Smooth muscle cell (in vitro differentiated cells): ENCODE data around the gene PIGQ. TPM values are rescaled to one million over a fixed set of nuclear protein-coding genes. Genes with fewer than 3 reads are reported as not detected.
A peak's percentile ranks its signal among the peaks of the same experiment; 100 is the strongest.

Source experiments
- DNase-seq: peaks from one replicate; lab custom pipeline; 2025; ENCODE audit not compliant: unreplicated experiment; lab: John Stamatoyannopoulos, UW
- H2AFZ ChIP-seq: fragments of 200-600 bp; sonication (generic); 2 replicates; pipeline ENCODE4 v1.6.0; 2016; ENCODE audit warnings: antibody characterized with exemption, low read depth, mild to moderate bottlenecking
- H3F3A ChIP-seq: fragments of 200-600 bp; sonication (generic); 2 replicates; pipeline ENCODE4 v1.6.0; 2017; ENCODE audit warnings: antibody characterized with exemption, low read depth
- H3K27ac ChIP-seq: fragments of 200-600 bp; sonication (generic); 2 replicates; pipeline ENCODE4 v1.5.1; 2016; ENCODE audit warnings: low read depth, mild to moderate bottlenecking
- H3K27me3 ChIP-seq: fragments of 200-600 bp; sonication (generic); 2 replicates; pipeline ENCODE4 v1.6.1; 2016; ENCODE audit warnings: low read depth, mild to moderate bottlenecking
- H3K36me3 ChIP-seq: fragments of 200-600 bp; sonication (generic); 2 replicates; pipeline ENCODE4 v1.5.1; 2016; ENCODE audit warnings: low read depth
- H3K4me1 ChIP-seq: fragments of 200-600 bp; sonication (generic); 2 replicates; pipeline ENCODE4 v1.5.1; 2016; ENCODE audit warnings: low read depth
- H3K4me2 ChIP-seq: fragments of 200-600 bp; sonication (generic); 2 replicates; pipeline ENCODE4 v1.6.0; 2016; ENCODE audit warnings: mild to moderate bottlenecking
- H3K4me3 ChIP-seq: fragments of 200-600 bp; sonication (generic); 2 replicates; pipeline ENCODE4 v1.5.1; 2016; ENCODE audit warnings: mild to moderate bottlenecking
- H3K79me2 ChIP-seq: fragments of 200-600 bp; sonication (generic); 2 replicates; pipeline ENCODE4 v1.6.0; 2016; ENCODE audit warnings: low read depth, mild to moderate bottlenecking
- H3K9ac ChIP-seq: fragments of 200-600 bp; sonication (generic); 2 replicates; pipeline ENCODE4 v1.6.0; 2016; ENCODE audit warnings: low read depth
- H3K9me3 ChIP-seq: fragments of 200-600 bp; sonication (generic); replicated peaks from 2 replicates; pipeline ENCODE4 v1.5.1; 2016; ENCODE audit warnings: low read depth
- H4K20me1 ChIP-seq: fragments of 200-600 bp; sonication (generic); 2 replicates; pipeline ENCODE4 v1.6.0; 2016; ENCODE audit warnings: low read depth
- WGBS: methylation state at CpG from one replicate; pipeline ENCODE4 v1.1.7; 2016; ENCODE audit warnings: low lambda C conversion rate; 5-methylcytosine and 5-hydroxymethylcytosine counted together
- polyA plus RNA-seq: library from polyadenylated mRNA; unstranded; fragments of >200 nt; fragmentation: Nextera tagmentation; extraction: Ambion mirVana; gene quantifications from 2 replicates; pipeline ENCODE4 v1.2.1, GENCODE V29; 2016
- total RNA-seq: library from RNA; depleted of rRNA; stranded (reverse); fragments of >200 nt; gene quantifications from 2 replicates; pipeline ENCODE4 v1.2.3, GENCODE V29; 2014
- TF ChIP-seq, protein P1 (sequence below): fragments of 200-600 bp; sonication (generic); IDR thresholded peaks from 2 replicates; pipeline ENCODE4 v1.5.1; 2017; ENCODE audit warnings: borderline replicate concordance, mild to moderate bottlenecking, antibody characterized with exemption; ENCODE audit not compliant: insufficient read depth, poor library complexity, severe bottlenecking

The PIGQ gene
- total and polyA plus RNA-seq, 2 experiments from 2014 or later = 21.0 to 45.7 TPM

DNA sequence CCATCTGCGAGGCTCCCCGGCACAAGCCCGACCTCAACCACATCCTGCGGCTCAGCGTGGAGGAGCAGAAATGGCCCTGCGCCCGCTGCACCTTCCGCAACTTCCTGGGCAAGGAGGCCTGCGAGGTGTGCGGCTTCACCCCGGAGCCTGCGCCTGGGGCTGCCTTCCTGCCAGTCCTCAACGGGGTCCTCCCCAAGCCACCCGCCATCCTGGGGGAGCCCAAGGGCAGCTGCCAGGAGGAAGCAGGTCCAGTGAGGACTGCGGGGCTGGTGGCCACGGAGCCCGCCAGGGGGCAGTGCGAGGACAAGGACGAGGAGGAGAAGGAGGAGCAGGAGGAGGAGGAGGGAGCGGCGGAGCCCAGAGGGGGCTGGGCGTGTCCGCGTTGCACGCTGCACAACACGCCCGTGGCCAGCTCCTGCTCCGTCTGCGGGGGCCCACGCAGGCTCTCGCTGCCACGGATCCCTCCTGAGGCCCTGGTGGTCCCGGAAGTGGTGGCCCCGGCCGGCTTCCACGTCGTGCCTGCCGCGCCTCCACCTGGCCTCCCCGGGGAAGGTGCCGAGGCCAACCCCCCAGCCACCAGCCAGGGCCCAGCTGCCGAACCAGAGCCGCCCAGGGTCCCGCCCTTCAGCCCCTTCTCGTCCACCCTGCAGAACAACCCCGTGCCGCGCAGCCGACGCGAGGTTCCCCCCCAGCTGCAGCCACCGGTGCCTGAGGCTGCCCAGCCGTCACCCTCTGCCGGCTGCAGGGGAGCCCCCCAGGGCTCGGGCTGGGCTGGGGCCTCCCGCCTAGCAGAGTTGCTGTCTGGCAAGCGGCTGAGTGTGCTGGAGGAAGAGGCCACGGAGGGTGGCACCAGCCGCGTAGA lies 22.6 kb upstream of the PIGQ start:
- H3K36me3 ChIP-seq = no peaks in the 10 kb centered on the region
- TF ChIP-seq, protein P1, sequence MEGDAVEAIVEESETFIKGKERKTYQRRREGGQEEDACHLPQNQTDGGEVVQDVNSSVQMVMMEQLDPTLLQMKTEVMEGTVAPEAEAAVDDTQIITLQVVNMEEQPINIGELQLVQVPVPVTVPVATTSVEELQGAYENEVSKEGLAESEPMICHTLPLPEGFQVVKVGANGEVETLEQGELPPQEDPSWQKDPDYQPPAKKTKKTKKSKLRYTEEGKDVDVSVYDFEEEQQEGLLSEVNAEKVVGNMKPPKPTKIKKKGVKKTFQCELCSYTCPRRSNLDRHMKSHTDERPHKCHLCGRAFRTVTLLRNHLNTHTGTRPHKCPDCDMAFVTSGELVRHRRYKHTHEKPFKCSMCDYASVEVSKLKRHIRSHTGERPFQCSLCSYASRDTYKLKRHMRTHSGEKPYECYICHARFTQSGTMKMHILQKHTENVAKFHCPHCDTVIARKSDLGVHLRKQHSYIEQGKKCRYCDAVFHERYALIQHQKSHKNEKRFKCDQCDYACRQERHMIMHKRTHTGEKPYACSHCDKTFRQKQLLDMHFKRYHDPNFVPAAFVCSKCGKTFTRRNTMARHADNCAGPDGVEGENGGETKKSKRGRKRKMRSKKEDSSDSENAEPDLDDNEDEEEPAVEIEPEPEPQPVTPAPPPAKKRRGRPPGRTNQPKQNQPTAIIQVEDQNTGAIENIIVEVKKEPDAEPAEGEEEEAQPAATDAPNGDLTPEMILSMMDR = peak; percentile 46
- H3K9me3 ChIP-seq = no peaks in the 10 kb centered on the region
- H4K20me1 ChIP-seq = peaks cover 54% of the 10 kb centered on the region
- H3K4me3 ChIP-seq = no peak overlapping the region
- H3K79me2 ChIP-seq = peaks cover 6% of the 10 kb centered on the region
- no peaks in the 10 kb centered on the region for H3K4me1 ChIP-seq
- H3K4me2 ChIP-seq = no peak overlapping the region
- WGBS = 90% methylated on average over 52 of the region's 60 CpGs
- DNase-seq = peak; percentile 14
- H3K27me3 ChIP-seq = no peaks in the 10 kb centered on the region
- no peak overlapping the region for H3K27ac ChIP-seq
- no peaks in the 10 kb centered on the region for H3F3A ChIP-seq
- H2AFZ ChIP-seq = no peak overlapping the region
- no peak overlapping the region for H3K9ac ChIP-seq

DNA sequence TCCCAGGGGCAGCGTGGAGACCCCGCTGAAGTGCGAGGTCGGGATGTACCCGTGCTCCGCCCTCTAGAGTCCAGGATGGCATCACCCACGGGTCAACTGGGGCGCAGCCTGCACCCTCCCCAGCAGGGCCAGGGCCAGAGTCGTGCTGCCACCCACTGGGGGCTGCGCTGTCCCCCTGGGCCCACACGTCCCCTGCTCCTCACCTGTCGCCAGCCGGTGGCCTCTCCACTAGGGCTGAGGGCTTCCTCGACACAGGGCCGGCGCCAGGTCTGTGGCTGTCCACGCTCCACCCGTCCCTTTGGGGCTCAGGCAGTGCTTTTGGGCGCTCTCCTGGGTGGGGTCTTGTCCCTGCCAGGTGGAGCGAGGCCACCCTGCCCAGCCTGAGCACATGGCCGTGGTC lies 21.2 kb upstream of the PIGQ start:
- Histone ChIP-seq H3K27me3 (no peaks in the 10 kb centered on the region), H3K36me3 (no peaks in the 10 kb centered on the region), H3F3A (no peaks in the 10 kb centered on the region), H3K79me2 (no peaks in the 10 kb centered on the region), H4K20me1 (peaks cover 40% of the 10 kb centered on the region), H3K27ac (no peak overlapping the region), H3K9ac (no peak overlapping the region), H3K4me2 (no peak overlapping the region), H3K9me3 (no peaks in the 10 kb centered on the region), H2AFZ (no peak overlapping the region), H3K4me3 (no peak overlapping the region), H3K4me1 (no peaks in the 10 kb centered on the region)
- 95% methylated on average over 15 of the region's 21 CpGs for WGBS
- TF ChIP-seq, protein P1 = no peak
- no peak for DNase-seq

DNA sequence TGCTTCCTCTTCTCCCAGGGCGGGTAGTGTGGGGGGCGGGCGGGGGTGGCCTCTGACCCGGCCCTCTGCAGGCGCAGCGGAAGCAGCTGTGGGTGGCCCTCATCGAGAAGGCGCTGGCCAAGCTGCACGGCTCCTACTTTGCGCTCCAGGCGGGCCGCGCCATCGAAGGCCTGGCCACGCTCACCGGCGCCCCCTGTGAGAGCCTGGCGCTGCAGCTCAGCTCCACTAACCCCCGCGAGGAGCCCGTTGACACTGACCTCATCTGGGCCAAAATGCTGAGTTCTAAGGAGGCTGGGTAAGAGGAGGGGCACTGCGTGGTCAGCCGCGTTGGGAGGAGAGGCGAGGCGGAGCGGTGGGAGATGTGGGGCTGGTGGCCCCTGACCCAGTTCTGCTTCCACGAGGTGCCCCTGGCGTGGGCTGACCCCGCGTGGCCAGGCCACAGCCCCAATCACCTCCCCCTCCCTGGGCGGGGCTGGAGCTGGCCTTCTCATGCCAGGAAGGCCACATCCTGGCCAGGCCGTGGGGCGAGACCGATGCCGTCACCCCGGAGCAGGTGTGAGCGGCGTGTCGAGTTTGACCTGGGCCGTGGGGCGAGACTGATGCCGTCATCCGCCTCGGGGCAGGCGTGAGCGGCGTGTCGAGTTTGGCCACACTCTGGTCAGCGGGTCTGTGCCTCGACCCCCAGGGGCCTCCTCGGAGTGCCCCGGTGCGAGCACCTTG lies 20.1 kb upstream of the PIGQ start:
- Histone ChIP-seq H4K20me1 (peaks cover 32% of the 10 kb centered on the region), H3K79me2 (no peaks in the 10 kb centered on the region), H3K27me3 (no peaks in the 10 kb centered on the region), H3K9me3 (no peaks in the 10 kb centered on the region), H3K9ac (no peak overlapping the region), H3K4me2 (no peak overlapping the region), H3K4me3 (no peak overlapping the region), H2AFZ (no peak overlapping the region), H3K27ac (no peak overlapping the region), H3F3A (no peaks in the 10 kb centered on the region), H3K36me3 (no peaks in the 10 kb centered on the region), H3K4me1 (no peaks in the 10 kb centered on the region)
- 97% methylated on average over 48 of the region's 54 CpGs for WGBS
- DNase-seq = no peak
- TF ChIP-seq, protein P1 = peak; percentile 20
